ENCODE measurements around the gene ERMAP.

The ERMAP gene

GRCh38 chr1:42888013-42888633 is 71.2 kb downstream of the ERMAP start:
- H3K36me3 ChIP-seq (ENCODE audit: control insufficient read depth in 1 of 2, insufficient read depth in 2 of 2, low read length in 2 of 2): no peaks in the 10 kb centered on the region
- no peak overlapping the region for H3K27ac ChIP-seq (ENCODE audit: low read depth, low read length)
- no peak overlapping the region for H3K23ac ChIP-seq (ENCODE audit: low read length)
- no peak overlapping the region for H4K12ac ChIP-seq (ENCODE audit: low read depth, low read length)
- H2BK120ac ChIP-seq (ENCODE audit: insufficient read depth, low read length, poor library complexity): no peak overlapping the region
- no peak overlapping the region for H3K9ac ChIP-seq (ENCODE audit: low read length)
- H2AK5ac ChIP-seq (ENCODE audit: low read length): no peak overlapping the region
- H3K18ac ChIP-seq (ENCODE audit: low read length): no peak overlapping the region
- no peak overlapping the region for H2BK12ac ChIP-seq (ENCODE audit: low read length)
- H3K79me1 ChIP-seq (ENCODE audit: low read length): no peaks in the 10 kb centered on the region
- H3K14ac ChIP-seq (ENCODE audit: low read length): no peak overlapping the region
- H3K4me1 ChIP-seq (ENCODE audit: control insufficient read depth in 1 of 2, insufficient read depth in 2 of 2, low read length in 2 of 2): no peaks in the 10 kb centered on the region
- peaks cover 3% of the 10 kb centered on the region for H3K9me3 ChIP-seq (ENCODE audit: insufficient read depth, low read depth, low read length)
- H2AFZ ChIP-seq (ENCODE audit: insufficient read depth, low read length, poor library complexity): no peak overlapping the region
- no CpG with 5 or more reads among the region's 31 CpGs for WGBS (ENCODE audit: extremely low coverage, insufficient coverage, insufficient read length)
- no peaks in the 10 kb centered on the region for H3K79me2 ChIP-seq (ENCODE audit: control insufficient read depth, insufficient read depth, low read length, poor library complexity)
- H4K8ac ChIP-seq (ENCODE audit: low read depth, low read length): no peak overlapping the region
- no peak for DNase-seq
- H3K4ac ChIP-seq (ENCODE audit: low read depth, low read length): no peak overlapping the region
- no peak overlapping the region for H3K4me2 ChIP-seq (ENCODE audit: low read length)
- H3K4me3 ChIP-seq (ENCODE audit: low read depth, low read length): no peak overlapping the region
- no peak overlapping the region for H4K91ac ChIP-seq (ENCODE audit: low read depth, low read length)
- no peaks in the 10 kb centered on the region for H3K27me3 ChIP-seq (ENCODE audit: insufficient read depth, low read length)
- H2BK5ac ChIP-seq (ENCODE audit: low read depth, low read length, poor library complexity): no peak overlapping the region

DNA sequence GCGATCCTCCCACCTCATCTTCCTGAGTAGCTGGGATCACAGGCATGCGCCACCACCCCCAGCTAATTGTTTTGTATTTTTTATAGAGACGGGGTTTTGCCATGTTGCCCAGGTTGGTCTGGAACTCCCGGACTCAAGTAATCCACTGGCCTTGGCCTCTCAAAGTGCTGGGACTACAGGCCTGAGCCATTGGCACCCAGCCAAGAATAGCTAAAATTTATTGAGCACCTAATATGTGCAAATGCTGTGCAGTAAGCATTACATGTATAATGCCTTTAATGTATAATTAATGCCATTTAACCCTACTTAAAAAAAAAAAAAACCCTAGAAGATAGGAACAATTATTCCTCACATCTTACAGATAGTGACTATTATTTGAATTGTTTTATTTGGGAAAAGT is 72.3 kb downstream of the ERMAP start:
- Histone ChIP-seq H3K4ac (ENCODE audit: low read depth, low read length) (no peak overlapping the region), H3K79me2 (ENCODE audit: control insufficient read depth, insufficient read depth, low read length, poor library complexity) (no peaks in the 10 kb centered on the region), H3K4me1 (ENCODE audit: control insufficient read depth in 1 of 2, insufficient read depth in 2 of 2, low read length in 2 of 2) (no peaks in the 10 kb centered on the region), H3K4me3 (ENCODE audit: low read depth, low read length) (no peak overlapping the region), H3K23ac (ENCODE audit: low read length) (no peak overlapping the region), H2AK5ac (ENCODE audit: low read length) (no peak overlapping the region), H3K4me2 (ENCODE audit: low read length) (no peak overlapping the region), H2BK120ac (ENCODE audit: insufficient read depth, low read length, poor library complexity) (no peak overlapping the region), H3K18ac (ENCODE audit: low read length) (no peak overlapping the region), H4K12ac (ENCODE audit: low read depth, low read length) (no peak overlapping the region), H3K36me3 (ENCODE audit: control insufficient read depth in 1 of 2, insufficient read depth in 2 of 2, low read length in 2 of 2) (no peaks in the 10 kb centered on the region), H2BK12ac (ENCODE audit: low read length) (no peak overlapping the region), H3K79me1 (ENCODE audit: low read length) (no peaks in the 10 kb centered on the region), H3K27me3 (ENCODE audit: insufficient read depth, low read length) (no peaks in the 10 kb centered on the region), H3K14ac (ENCODE audit: low read length) (no peak overlapping the region), H4K8ac (ENCODE audit: low read depth, low read length) (no peak overlapping the region), H2AFZ (ENCODE audit: insufficient read depth, low read length, poor library complexity) (no peak overlapping the region), H4K91ac (ENCODE audit: low read depth, low read length) (no peak overlapping the region), H2BK5ac (ENCODE audit: low read depth, low read length, poor library complexity) (no peak overlapping the region), H3K27ac (ENCODE audit: low read depth, low read length) (no peak overlapping the region), H3K9ac (ENCODE audit: low read length) (no peak overlapping the region), H3K9me3 (ENCODE audit: insufficient read depth, low read depth, low read length) (peaks cover 3% of the 10 kb centered on the region)
- WGBS (ENCODE audit: extremely low coverage, insufficient coverage, insufficient read length): no CpG with 5 or more reads among the region's 4 CpGs
- no peak for DNase-seq

- no peak overlapping the region for H2BK5ac ChIP-seq (ENCODE audit: low read depth, low read length, poor library complexity)
- no peaks in the 10 kb centered on the region for H3K79me2 ChIP-seq (ENCODE audit: control insufficient read depth, insufficient read depth, low read length, poor library complexity)
- H3K23ac ChIP-seq (ENCODE audit: low read length): no peak overlapping the region
- H4K91ac ChIP-seq (ENCODE audit: low read depth, low read length): no peak overlapping the region
- no CpG with 5 or more reads among the region's 5 CpGs for WGBS (ENCODE audit: extremely low coverage, insufficient coverage, insufficient read length)
- no peak overlapping the region for H3K18ac ChIP-seq (ENCODE audit: low read length)
- no peaks in the 10 kb centered on the region for H3K36me3 ChIP-seq (ENCODE audit: control insufficient read depth in 1 of 2, insufficient read depth in 2 of 2, low read length in 2 of 2)
- no peak overlapping the region for H3K27ac ChIP-seq (ENCODE audit: low read depth, low read length)
- H3K79me1 ChIP-seq (ENCODE audit: low read length): no peaks in the 10 kb centered on the region
- no peak overlapping the region for H3K9ac ChIP-seq (ENCODE audit: low read length)
- no peak overlapping the region for H3K4me3 ChIP-seq (ENCODE audit: low read depth, low read length)
- no peak overlapping the region for H2AK5ac ChIP-seq (ENCODE audit: low read length)
- no peak overlapping the region for H2BK12ac ChIP-seq (ENCODE audit: low read length)
- H3K9me3 ChIP-seq (ENCODE audit: insufficient read depth, low read depth, low read length): peaks cover 3% of the 10 kb centered on the region
- no peak overlapping the region for H2AFZ ChIP-seq (ENCODE audit: insufficient read depth, low read length, poor library complexity)
- H3K4me2 ChIP-seq (ENCODE audit: low read length): no peak overlapping the region
- no peaks in the 10 kb centered on the region for H3K4me1 ChIP-seq (ENCODE audit: control insufficient read depth in 1 of 2, insufficient read depth in 2 of 2, low read length in 2 of 2)
- H3K27me3 ChIP-seq (ENCODE audit: insufficient read depth, low read length): no peaks in the 10 kb centered on the region
- no peak overlapping the region for H3K14ac ChIP-seq (ENCODE audit: low read length)
- no peak overlapping the region for H4K12ac ChIP-seq (ENCODE audit: low read depth, low read length)
- H3K4ac ChIP-seq (ENCODE audit: low read depth, low read length): no peak overlapping the region
- no peak overlapping the region for H4K8ac ChIP-seq (ENCODE audit: low read depth, low read length)
- no peak overlapping the region for H2BK120ac ChIP-seq (ENCODE audit: insufficient read depth, low read length, poor library complexity)
- DNase-seq: no peak
Observed at GRCh38 chr1:42891465-42892138, 74.7 kb downstream of the ERMAP start.
